Duodenal mucosa (tissue), 2 donors: ENCODE data around the gene GPR18.

Experiments used
- H3K27ac ChIP-seq: one replicate; pipeline ENCODE4 v1.7.0; 2013; ENCODE audit warnings: low read depth, low read length
- H3K27me3 ChIP-seq, 2 donors: one replicate each; pipeline ENCODE4 v1.7.0; 2013; ENCODE audit warnings: low read length in 2 of 2, control low read depth in 1 of 2; ENCODE audit not compliant: insufficient read depth in 2 of 2, control insufficient read depth in 1 of 2
- H3K36me3 ChIP-seq, 2 donors: one replicate each; pipeline ENCODE4 v1.7.0; 2013; ENCODE audit warnings: low read length in 2 of 2, control low read depth in 1 of 2; ENCODE audit not compliant: insufficient read depth in 2 of 2, control insufficient read depth in 1 of 2
- H3K4me1 ChIP-seq, 2 donors: one replicate each; pipeline ENCODE4 v1.7.0; 2013; ENCODE audit warnings: low read length in 2 of 2, control low read depth in 1 of 2; ENCODE audit not compliant: insufficient read depth in 2 of 2, control insufficient read depth in 1 of 2
- H3K4me3 ChIP-seq, 2 donors: one replicate each; pipeline ENCODE4 v1.7.0; 2013; ENCODE audit warnings: low read length in 2 of 2, low read depth in 1 of 2
- H3K9ac ChIP-seq, 2 donors: one replicate each; pipeline ENCODE4 v1.7.0; 2013; ENCODE audit warnings: low read length in 2 of 2, low read depth in 1 of 2
- H3K9me3 ChIP-seq, 2 donors: one replicate each; pipeline ENCODE4 v1.7.0; 2013; ENCODE audit warnings: low read length in 2 of 2, control low read depth in 1 of 2; ENCODE audit not compliant: control insufficient read depth in 1 of 2

GPR18 gene

DNA sequence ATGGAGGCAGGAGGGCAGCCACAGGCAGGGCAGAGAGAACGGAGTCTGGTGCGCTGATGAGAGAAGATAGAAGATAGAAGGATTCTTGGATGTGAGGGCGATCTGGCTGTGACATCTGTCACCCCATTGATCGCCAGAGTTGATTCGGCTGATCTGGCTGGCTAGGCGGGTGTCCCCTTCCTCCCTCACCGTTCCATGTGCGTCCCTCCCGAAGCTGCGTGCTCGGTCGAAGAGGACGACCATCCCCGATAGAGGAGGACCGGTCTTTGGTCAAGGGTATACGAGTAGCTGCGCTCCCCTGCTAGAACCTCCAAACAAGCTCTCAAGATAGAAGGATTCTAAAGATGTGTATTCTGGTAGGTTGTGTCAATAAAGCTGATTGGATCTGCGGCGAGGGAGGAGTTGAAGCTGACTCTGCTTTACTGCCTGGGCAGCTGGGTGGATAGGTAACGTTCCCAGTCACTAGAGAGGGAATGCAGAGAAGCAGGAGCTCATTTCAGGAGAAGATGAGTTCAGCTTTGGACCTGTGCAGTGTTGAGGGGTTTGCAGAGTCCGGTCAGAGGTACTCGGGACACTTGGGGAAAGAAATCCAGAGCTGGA is 52.5 kb downstream of the GPR18 start:
- Histone ChIP-seq H3K27me3 (peaks cover 0 to 3% of the 10 kb centered on the region in 2 donors), H3K4me1 (peaks cover 10 to 22% of the 10 kb centered on the region in 2 donors), H3K4me3 (no peak overlapping the region), H3K9me3 (no peaks in the 10 kb centered on the region), H3K36me3 (peaks cover 0 to 19% of the 10 kb centered on the region in 2 donors), H3K9ac (no peak overlapping the region), H3K27ac (no peak overlapping the region)
